HepG2 (cell line): ENCODE measurements around the gene CCN2. TPM values are rescaled to one million over a fixed set of nuclear protein-coding genes. Genes with fewer than 3 reads are reported as not detected.

Experiments used
- ATAC-seq: fragments of 200-7000 bp; cut with Tn5 transposase; 3 replicates; pipeline ENCODE4 v1.9.1; 2020; ENCODE audit warnings: mild to moderate bottlenecking, moderate library complexity
- BruUV-seq: library from RNA; stranded (reverse); fragments of 400-500 nt; replicated peaks from 2 replicates; lab custom pipeline; 2021; lab: Mats Ljungman, UMichigan
- CTCF ChIA-PET: fragments of 300-600 bp; formaldehyde crosslinking; extraction: SDS; loops from one replicate; lab custom pipeline; 2021; ENCODE audit warnings: low total read pairs, inconsistent platforms, low intra/inter-chr PET ratio; lab: Yijun Ruan, JAX
- POLR2A ChIA-PET: fragments of 350-600 bp; sonication (Branson Sonifier 250); formaldehyde crosslinking; loops from one replicate; lab custom pipeline; 2020; ENCODE audit warnings: antibody characterized with exemption, inconsistent platforms; lab: Yijun Ruan, JAX
- DNase-seq: peaks from one replicate; pipeline ENCODE4 v3.0.0-alpha.2; 2015; ENCODE audit warnings: low spot score
- FAIRE-seq: peaks from 3 replicates; lab custom pipeline; 2011; peaks lifted over from hg19 to GRCh38; lab: Jason Lieb, UNC
- H2AFZ ChIP-seq: one replicate; pipeline ENCODE4 v1.6.1; 2011; ENCODE audit warnings: low read length, inconsistent platforms
- H3K27ac ChIP-seq: fragments of 300-600 bp; 3 replicates; pipeline ENCODE4 v1.8.0; 2011; ENCODE audit warnings: mixed run types, mild to moderate bottlenecking, mixed read lengths, low read length, inconsistent platforms; ENCODE audit not compliant: insufficient read depth; ENCODE audit errors: extremely low read length
- H3K27me3 ChIP-seq, 2 experiments: fragments of 200-600 bp in 1 of 2; 2 replicates in 1 of 2; 3 replicates in 1 of 2; pipeline versions ENCODE4 v1.6.0 to v1.8.0; 2011; ENCODE audit warnings: low read length in 2 of 2, mild to moderate bottlenecking in 2 of 2, moderate library complexity in 2 of 2, inconsistent platforms in 1 of 2; ENCODE audit not compliant: insufficient read depth in 2 of 2, control insufficient read depth in 1 of 2
- H3K36me3 ChIP-seq, 2 experiments: fragments of 200-600 bp in 1 of 2; replicated peaks in 1 of 2; 2 replicates in 1 of 2; 3 replicates in 1 of 2; pipeline versions ENCODE4 v1.5.1 to v1.8.0; 2011; ENCODE audit warnings: low read length in 2 of 2, inconsistent platforms in 1 of 2; ENCODE audit not compliant: insufficient read depth in 2 of 2, control insufficient read depth in 1 of 2
- H3K4me1 ChIP-seq: 2 replicates; pipeline ENCODE4 v1.5.1; 2012; ENCODE audit warnings: low read length, inconsistent platforms; ENCODE audit not compliant: insufficient read depth
- H3K4me2 ChIP-seq: 2 replicates; pipeline ENCODE4 v1.6.0; 2011; ENCODE audit warnings: low read depth, low read length, inconsistent platforms
- H3K4me3 ChIP-seq, 3 experiments: fragments of 200-600 bp in 1 of 3; sonication (generic), shearing (Covaris generic) in 1 of 3; replicated peaks in 1 of 3; 2 replicates each; pipeline ENCODE4 v1.5.1; 2011 to 2016; ENCODE audit warnings: low read length in 3 of 3, inconsistent platforms in 2 of 3, low read depth in 2 of 3, mild to moderate bottlenecking in 2 of 3, control low read depth in 1 of 3, mixed read lengths in 1 of 3; ENCODE audit not compliant: insufficient read depth in 1 of 3
- H3K79me2 ChIP-seq: one replicate; pipeline ENCODE4 v1.6.1; 2011; ENCODE audit warnings: low read length, inconsistent platforms; ENCODE audit not compliant: insufficient read depth
- H3K9ac ChIP-seq: 2 replicates; pipeline ENCODE4 v1.6.0; 2011; ENCODE audit warnings: mild to moderate bottlenecking, low read depth, low read length, inconsistent platforms; ENCODE audit not compliant: insufficient read depth
- H3K9me3 ChIP-seq: 2 replicates; pipeline ENCODE4 v1.5.1; 2012; ENCODE audit warnings: mild to moderate bottlenecking, low read length
- H4K20me1 ChIP-seq: 2 replicates; pipeline ENCODE4 v1.6.0; 2011; ENCODE audit warnings: inconsistent platforms, mild to moderate bottlenecking, low read length, moderate library complexity; ENCODE audit not compliant: insufficient read depth
- GRHL1 ChIP-seq: sonication (generic); formaldehyde crosslinking; conservative IDR thresholded peaks from 2 replicates; pipeline ENCODE4 v1.8.0; 2022; ENCODE audit warnings: missing genetic modification reagents
- IKZF1 ChIP-seq: fragments of 450-650 bp; IDR thresholded peaks from 2 replicates; pipeline ENCODE4 v1.7.1; 2016
- ONECUT2 ChIP-seq: sonication (generic); formaldehyde crosslinking; IDR thresholded peaks from 2 replicates; pipeline ENCODE4 v1.4.0; 2020; ENCODE audit warnings: missing genetic modification reagents
- RAD21 ChIP-seq: fragments of 450-650 bp; formaldehyde crosslinking; IDR thresholded peaks from 2 replicates; pipeline ENCODE4 v1.5.0; 2020; ENCODE audit warnings: mild to moderate bottlenecking
- TBX2 ChIP-seq: sonication (generic); formaldehyde crosslinking; IDR thresholded peaks from 2 replicates; pipeline ENCODE4 v1.5.0; 2020; ENCODE audit warnings: missing genetic modification reagents, mild to moderate bottlenecking, borderline replicate concordance
- ZBTB34 ChIP-seq: sonication (generic); formaldehyde crosslinking; IDR thresholded peaks from 2 replicates; pipeline ENCODE4 v1.8.0; 2022; ENCODE audit warnings: mild to moderate bottlenecking, missing genetic modification reagents
- WGBS: methylation state at CpG from one replicate; pipeline ENCODE4 v1.1.6; 2017; ENCODE audit warnings: low lambda C conversion rate; 5-methylcytosine and 5-hydroxymethylcytosine counted together
- in situ Hi-C: cut with HindIII; loops from 2 replicates; pipeline ENCODE4 v1.10.0; 2017; ENCODE audit warnings: low pct_unique_long_range_greater_than_20kb; ENCODE audit not compliant: extremely low pct_ligation_motif_present
- intact Hi-C: fragments of 100-400 bp; cut with micrococcal nuclease; formaldehyde crosslinking; loops from one replicate; pipeline ENCODE4 v1.10.0; 2022; ENCODE audit not compliant: unreplicated experiment
- polyA plus RNA-seq, 8 experiments: library from polyadenylated mRNA; depleted of rRNA in 3 of 8; stranded (reverse) in 7 of 8; unstranded in 1 of 8; fragments of >200 nt; fragmentation: Illumina TruSeq in 4 of 8; extraction: Trizol in 4 of 8; gene quantifications; 2 replicates each; pipeline versions ENCODE4 v1.2.1 to v1.2.3, GENCODE V29; 2011 to 2016; ENCODE audit warnings: low read depth in 4 of 8, missing spikeins in 1 of 8, mixed read lengths in 1 of 8; ENCODE audit not compliant: insufficient read depth in 1 of 8
- total RNA-seq, 5 experiments: library from RNA; depleted of rRNA; stranded (reverse); fragments of >200 nt; fragmentation: Illumina TruSeq; extraction: Trizol; gene quantifications; 2 replicates each; pipeline ENCODE4 v1.2.3, GENCODE V29; 2016; ENCODE audit warnings: low read depth in 1 of 5
- TF ChIP-seq, protein P1 (sequence below): IDR thresholded peaks from 2 replicates; pipeline ENCODE4 v1.6.1; 2016; ENCODE audit warnings: low read depth
- TF ChIP-seq, protein P2 (sequence below): sonication (generic); formaldehyde crosslinking; IDR thresholded peaks from 2 replicates; pipeline ENCODE4 v1.4.0; 2020; ENCODE audit warnings: low read depth, mild to moderate bottlenecking, missing genetic modification reagents
- TF ChIP-seq, protein P3 (sequence below): sonication (generic); formaldehyde crosslinking; IDR thresholded peaks from 2 replicates; pipeline ENCODE4 v1.4.0; 2020; ENCODE audit warnings: missing genetic modification reagents

Gene CCN2
- total and polyA plus RNA-seq, 2 of the 13 experiments (the other 11 are each of a cell fraction or from before 2014, with no cell fraction given), result 34.7 to 316 TPM

DNA sequence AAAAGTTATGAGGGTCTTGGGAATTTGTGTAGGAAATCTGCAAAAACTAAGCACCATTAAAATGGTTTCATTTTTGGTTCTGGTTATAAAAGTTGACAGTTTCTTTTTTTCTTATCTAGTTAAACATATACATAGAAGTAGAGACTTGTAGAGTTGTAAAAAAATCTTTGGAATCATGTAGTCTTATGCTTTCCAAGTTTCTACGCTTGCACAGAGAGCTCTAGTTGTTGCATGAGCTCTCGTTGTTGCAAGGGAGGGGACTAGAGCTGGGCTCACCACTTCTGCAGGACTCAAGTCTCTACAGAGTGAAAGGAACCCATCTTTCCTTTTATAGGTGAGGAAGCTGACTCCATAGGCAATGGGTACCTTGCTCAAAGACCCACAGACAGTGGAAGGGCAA, 21.6 kb upstream of the CCN2 start:
- Histone ChIP-seq H3K4me2 (no peak overlapping the region), H3K27me3 (no peaks in the 10 kb centered on the region), H3K9me3 (no peaks in the 10 kb centered on the region), H3K36me3 (no peaks in the 10 kb centered on the region), H2AFZ (no peak overlapping the region), H3K4me3 (no peak overlapping the region), H3K79me2 (no peaks in the 10 kb centered on the region)
- 91% methylated on average over 2 of the region's 2 CpGs for WGBS
- intact Hi-C loops, result no loop called here
- CTCF ChIA-PET, result no interaction called here
- TF ChIP-seq, protein P1, sequence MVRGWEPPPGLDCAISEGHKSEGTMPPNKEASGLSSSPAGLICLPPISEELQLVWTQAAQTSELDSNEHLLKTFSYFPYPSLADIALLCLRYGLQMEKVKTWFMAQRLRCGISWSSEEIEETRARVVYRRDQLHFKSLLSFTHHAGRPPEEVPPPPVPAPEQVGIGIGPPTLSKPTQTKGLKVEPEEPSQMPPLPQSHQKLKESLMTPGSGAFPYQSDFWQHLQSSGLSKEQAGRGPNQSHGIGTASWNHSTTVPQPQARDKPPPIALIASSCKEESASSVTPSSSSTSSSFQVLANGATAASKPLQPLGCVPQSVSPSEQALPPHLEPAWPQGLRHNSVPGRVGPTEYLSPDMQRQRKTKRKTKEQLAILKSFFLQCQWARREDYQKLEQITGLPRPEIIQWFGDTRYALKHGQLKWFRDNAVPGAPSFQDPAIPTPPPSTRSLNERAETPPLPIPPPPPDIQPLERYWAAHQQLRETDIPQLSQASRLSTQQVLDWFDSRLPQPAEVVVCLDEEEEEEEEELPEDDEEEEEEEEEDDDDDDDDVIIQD (CRISPR knock-in tag), result no peak
- TF ChIP-seq ONECUT2 (CRISPR knock-in tag), result no peak
- no peak for TF ChIP-seq GRHL1 (CRISPR knock-in tag)
- TF ChIP-seq TBX2 (CRISPR knock-in tag), result no peak
- TF ChIP-seq, protein P2, sequence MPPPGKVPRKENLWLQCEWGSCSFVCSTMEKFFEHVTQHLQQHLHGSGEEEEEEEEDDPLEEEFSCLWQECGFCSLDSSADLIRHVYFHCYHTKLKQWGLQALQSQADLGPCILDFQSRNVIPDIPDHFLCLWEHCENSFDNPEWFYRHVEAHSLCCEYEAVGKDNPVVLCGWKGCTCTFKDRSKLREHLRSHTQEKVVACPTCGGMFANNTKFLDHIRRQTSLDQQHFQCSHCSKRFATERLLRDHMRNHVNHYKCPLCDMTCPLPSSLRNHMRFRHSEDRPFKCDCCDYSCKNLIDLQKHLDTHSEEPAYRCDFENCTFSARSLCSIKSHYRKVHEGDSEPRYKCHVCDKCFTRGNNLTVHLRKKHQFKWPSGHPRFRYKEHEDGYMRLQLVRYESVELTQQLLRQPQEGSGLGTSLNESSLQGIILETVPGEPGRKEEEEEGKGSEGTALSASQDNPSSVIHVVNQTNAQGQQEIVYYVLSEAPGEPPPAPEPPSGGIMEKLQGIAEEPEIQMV (CRISPR knock-in tag), result no peak
- TF ChIP-seq, protein P3, sequence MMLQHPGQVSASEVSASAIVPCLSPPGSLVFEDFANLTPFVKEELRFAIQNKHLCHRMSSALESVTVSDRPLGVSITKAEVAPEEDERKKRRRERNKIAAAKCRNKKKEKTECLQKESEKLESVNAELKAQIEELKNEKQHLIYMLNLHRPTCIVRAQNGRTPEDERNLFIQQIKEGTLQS (CRISPR knock-in tag), result no peak
- no peak for TF ChIP-seq IKZF1
- TF ChIP-seq RAD21 (CRISPR knock-in tag), result no peak
- no peak for TF ChIP-seq ZBTB34
- TF ChIP-seq, all 625 proteins: peak for 0
- H3K9ac ChIP-seq, result no peak overlapping the region
- FAIRE-seq, result no peak
- in situ Hi-C loops, result no loop called here
- no peak for ATAC-seq
- H4K20me1 ChIP-seq, result no peaks in the 10 kb centered on the region
- peaks cover 47% of the 10 kb centered on the region for H3K4me1 ChIP-seq
- POLR2A ChIA-PET, result interaction anchor here (2.8 kb wide), 1 partner anchor 21 kb away, joined by 20 read pairs; the partner anchor contains the start of gene CCN2
- DNase-seq, result no peak
- H3K27ac ChIP-seq, result no peak overlapping the region
- no TSS peak for BruUV-seq
